AG10803 (cell line): ENCODE data around the gene NYNRIN.

ENCODE experiments used
- DNase-seq: peaks from one replicate; pipeline ENCODE4 v3.0.0; 2010; ENCODE audit warnings: low read depth
- H3K4me3 ChIP-seq: 2 replicates; pipeline ENCODE4 v1.5.1; 2011; ENCODE audit warnings: mild to moderate bottlenecking, low read length, control low read depth
- CTCF ChIP-seq: conservative IDR thresholded peaks from 2 replicates; pipeline ENCODE4 v1.5.1; 2011; ENCODE audit warnings: mild to moderate bottlenecking, low read length, control low read depth, inconsistent platforms

NYNRIN gene

GRCh38 chr14:24465368-24465767 lies 66.6 kb downstream of the NYNRIN start:
- no peak for TF ChIP-seq CTCF
- no peak overlapping the region for H3K4me3 ChIP-seq
- DNase-seq: no peak

- DNase-seq: no peak
- TF ChIP-seq CTCF: no peak
- H3K4me3 ChIP-seq: no peak overlapping the region
These were observed 67.0 kb downstream of the NYNRIN start for GRCh38 chr14:24465805-24466204.
